NB4 (cell line): ENCODE results near the gene TBX4.
"Not testable (repeated sequence)": the region's sequence is repeated elsewhere in the genome, so short reads cannot be mapped to it uniquely, and the experiment has no call there.

Source experiments
- POLR2A ChIP-seq: IDR thresholded peaks from 2 replicates; pipeline ENCODE4 v1.6.1; 2011; ENCODE audit warnings: mild to moderate bottlenecking; ENCODE audit not compliant: insufficient read length; ENCODE audit errors: extremely low read depth
- TF ChIP-seq, protein P1 (sequence below): IDR thresholded peaks from one replicate; pipeline ENCODE4 v1.5.1; 2012; ENCODE audit warnings: low read depth, low read length

DNA sequence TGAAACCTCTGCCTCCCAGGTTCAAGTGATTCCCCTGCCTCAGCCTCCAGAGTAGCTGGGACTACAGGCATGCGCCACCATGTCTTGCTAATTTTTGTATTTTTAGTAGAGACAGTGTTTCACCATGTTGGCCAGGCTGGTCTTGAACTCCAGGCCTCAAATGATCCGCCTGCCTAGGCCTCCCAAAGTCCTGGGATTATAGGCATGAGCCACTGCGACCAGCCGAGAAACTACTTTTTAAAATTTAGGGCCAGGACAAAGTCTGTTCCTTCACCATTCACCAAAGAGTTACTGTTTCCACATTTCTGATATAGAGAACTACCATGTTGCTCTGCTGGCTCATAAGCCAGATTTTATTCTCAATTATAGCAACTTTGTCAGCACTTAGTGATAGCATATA is 3.1 kb upstream of the TBX4 start:
- TF ChIP-seq, protein P1, sequence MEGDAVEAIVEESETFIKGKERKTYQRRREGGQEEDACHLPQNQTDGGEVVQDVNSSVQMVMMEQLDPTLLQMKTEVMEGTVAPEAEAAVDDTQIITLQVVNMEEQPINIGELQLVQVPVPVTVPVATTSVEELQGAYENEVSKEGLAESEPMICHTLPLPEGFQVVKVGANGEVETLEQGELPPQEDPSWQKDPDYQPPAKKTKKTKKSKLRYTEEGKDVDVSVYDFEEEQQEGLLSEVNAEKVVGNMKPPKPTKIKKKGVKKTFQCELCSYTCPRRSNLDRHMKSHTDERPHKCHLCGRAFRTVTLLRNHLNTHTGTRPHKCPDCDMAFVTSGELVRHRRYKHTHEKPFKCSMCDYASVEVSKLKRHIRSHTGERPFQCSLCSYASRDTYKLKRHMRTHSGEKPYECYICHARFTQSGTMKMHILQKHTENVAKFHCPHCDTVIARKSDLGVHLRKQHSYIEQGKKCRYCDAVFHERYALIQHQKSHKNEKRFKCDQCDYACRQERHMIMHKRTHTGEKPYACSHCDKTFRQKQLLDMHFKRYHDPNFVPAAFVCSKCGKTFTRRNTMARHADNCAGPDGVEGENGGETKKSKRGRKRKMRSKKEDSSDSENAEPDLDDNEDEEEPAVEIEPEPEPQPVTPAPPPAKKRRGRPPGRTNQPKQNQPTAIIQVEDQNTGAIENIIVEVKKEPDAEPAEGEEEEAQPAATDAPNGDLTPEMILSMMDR: not testable (repeated sequence)
- not testable (repeated sequence) for TF ChIP-seq POLR2A
